GM19025 (cell line): ENCODE data around the gene CDNF.
"Not testable (repeated sequence)": the region's sequence is repeated elsewhere in the genome, so short reads cannot be mapped to it uniquely, and the experiment has no call there.

Experiments used
- ATAC-seq: cut with Tn5 transposase; IDR thresholded peaks from one replicate; pipeline ENCODE4 v1.9.1; 2021; ENCODE audit warnings: mild to moderate bottlenecking, low read depth, moderate library complexity; ENCODE audit not compliant: unreplicated experiment

Gene CDNF

DNA sequence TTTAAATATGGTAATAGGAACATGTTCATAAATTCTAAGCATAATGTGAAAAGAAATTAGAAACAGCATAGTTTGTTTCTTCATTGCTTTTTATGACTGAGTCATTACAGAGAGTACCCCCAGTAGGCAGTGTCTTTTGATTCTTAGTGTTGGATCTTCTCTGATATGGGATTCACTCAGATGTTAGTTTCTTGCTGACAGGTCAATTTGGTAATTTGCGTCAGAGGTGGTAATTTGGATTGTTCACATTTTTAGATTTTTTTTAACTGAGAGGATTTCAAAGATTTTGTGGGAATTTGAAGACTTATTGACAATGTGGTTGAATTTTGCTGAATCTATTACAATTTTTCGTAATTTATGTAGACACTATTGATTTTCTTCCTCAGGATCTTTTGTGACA is 2.3 kb upstream of the CDNF start:
- no peak for ATAC-seq

DNA sequence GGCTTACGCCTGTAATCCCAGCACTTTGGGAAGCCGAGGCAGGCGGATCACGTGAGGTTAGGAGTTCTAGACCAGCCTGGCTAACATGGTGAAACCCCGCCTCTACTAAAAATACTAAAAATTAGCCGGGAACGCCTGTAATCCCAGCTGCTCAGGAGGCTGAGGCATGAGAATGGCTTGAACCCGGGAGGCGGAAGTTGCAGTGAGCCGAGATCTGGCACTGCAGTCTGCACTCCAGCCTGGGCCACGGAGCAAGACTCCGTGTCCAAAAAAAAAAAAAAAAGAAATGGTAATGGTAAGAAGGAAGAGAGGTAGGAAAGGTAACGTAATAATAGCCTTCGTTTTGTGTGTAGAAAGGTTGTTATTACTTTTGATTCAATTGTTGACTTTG is 1.5 kb upstream of the CDNF start:
- no peak for ATAC-seq

GRCh38 chr10:14838582-14839304 is 906 bp upstream of the CDNF start:
- ATAC-seq: no peak

- no peak for ATAC-seq
Measured at GRCh38 chr10:14837003-14837756, 657 bp downstream of the CDNF start.

- no peak for ATAC-seq
Measured at GRCh38 chr10:14836208-14836607, 1.6 kb downstream of the CDNF start.

GRCh38 chr10:14833106-14833505 is 4.7 kb downstream of the CDNF start:
- ATAC-seq: no peak

DNA sequence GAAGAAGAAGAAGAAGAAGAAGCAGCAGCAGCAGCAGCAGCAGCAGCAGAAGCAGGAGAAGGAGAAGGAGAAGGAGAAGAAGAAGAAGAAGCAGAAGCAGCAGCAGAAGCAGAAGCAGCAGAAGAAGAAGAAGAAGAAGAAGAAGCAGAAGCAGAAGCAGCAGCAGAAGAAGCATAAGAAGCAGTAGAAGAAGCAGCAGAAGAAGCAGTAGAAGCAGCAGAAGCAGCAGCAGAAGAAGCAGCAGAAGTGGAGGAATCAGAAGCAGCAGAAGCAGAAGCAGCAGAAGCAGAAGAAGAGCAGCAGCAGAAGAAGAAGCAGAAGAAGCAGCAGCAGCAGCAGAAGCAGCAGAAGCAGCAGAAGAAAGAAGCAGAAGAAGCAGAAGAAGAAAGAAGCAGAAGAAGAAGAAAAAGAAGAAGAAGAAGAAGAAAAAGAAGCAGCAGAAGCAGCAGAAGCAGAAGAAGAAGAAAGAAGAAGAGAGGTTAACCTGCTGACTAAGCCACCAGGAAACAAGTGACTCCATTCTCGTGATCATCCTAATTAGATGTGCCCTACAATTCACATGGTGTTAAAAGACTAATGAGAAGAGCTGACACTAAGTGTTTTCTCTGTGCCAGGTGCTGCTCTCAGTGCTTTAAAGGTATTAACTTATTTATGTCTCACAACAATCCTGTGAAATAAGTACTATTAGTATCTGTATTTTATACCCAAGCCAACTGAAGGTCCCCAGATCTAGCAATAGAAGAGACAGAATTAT is 11.6 kb downstream of the CDNF start:
- ATAC-seq: no peak

GRCh38 chr10:14823966-14824365 is 13.9 kb downstream of the CDNF start:
- ATAC-seq: no peak

DNA sequence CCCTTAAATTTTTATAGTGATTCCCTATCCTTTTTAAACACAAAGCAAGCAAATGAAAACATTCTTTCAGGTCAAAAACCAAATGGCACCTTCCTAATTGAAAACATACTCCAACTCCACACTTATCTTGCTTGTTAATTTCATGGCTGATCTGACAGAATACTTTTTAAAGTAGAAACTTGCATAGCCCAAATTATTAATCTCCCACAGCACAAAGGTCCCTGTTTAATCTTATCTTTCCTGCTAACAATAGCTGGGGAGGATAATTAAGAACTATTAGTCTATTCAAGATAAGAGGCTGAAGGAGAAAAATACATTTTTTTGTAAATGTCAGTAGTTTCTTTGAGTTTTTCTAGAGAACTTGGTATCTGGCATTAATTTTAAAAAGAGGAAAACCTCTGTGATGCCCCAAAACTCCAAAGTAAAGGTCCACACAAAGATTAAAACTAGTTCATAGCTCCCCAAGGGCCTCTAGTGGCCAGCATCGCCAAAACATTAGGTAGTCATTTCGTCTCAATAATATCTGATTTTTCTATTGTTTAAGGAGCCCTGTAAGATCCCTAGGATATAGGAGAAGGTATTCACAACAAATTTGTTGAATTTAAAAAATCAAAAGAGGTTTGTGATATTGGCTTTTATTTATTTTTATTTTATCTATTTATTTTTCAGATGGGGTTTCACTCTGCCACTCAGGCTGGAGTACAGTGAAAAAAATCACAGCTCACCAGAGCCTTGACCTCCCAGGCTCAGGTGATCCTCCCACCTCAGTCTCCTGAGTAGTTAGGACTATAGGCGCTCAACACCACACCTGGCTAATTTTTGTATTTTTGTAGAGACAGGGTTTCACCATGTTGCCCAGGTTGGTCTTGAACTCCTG is 14.7 kb downstream of the CDNF start:
- ATAC-seq: no peak

GRCh38 chr10:14821635-14822375 is 16.0 kb downstream of the CDNF start:
- no peak for ATAC-seq

GRCh38 chr10:14820775-14821154 is 17.1 kb downstream of the CDNF start:
- no peak for ATAC-seq

DNA sequence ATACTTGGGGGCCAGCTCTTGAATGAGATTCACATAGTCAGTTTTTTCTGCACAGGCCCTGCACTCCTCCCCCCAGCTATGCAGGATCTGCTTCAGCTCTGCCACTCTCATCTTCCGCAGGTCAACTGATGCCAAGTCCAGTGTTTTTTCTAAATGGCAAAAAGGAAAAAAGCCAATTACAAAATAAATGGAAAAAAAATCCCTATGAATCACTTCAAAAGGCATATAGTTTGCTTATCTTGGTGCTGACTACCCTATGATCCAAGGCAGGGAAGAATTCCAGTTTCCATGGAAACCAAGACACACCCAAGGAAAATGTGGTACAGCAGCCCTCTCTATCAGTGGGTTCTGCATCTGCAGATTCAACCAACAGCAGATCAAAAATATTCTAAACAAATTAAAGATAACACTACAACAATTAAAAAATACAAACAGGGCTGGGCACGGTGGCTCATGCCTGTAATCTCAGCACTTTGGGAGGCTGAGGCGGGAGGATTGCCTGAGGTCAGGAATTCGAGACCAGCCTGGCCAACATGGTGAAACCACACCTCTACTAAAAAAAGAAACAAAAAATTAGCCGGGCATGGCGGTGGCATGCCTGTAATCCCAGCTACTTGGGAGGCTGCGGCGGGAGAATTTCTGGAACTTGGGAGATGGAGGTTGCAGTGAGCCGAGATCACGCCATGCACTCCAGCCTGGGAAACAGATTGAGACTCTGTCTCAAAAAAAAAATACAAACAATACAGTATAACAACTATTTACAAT is 17.6 kb downstream of the CDNF start:
- no peak for ATAC-seq

- not testable (repeated sequence) for ATAC-seq
Measured at GRCh38 chr10:14816717-14817116, 21.1 kb downstream of the CDNF start.

DNA sequence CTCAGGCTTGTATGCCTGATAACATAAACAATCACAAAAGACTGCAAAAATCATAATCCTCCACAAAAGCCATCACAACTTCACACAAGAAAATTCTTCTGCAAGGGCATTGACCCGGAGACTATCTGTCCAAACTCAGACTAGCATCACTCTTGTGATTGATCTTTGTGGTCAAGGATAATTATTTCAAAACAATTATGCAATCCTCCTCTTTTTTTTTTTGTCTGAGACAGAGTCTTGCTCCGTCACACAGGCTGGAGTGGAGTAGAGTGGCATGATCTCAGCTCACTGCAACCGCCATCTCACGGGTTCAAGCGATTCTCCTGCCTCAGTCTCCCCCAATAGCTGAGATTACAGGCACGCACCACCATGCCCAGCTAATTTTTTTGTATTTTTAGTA is 22.2 kb downstream of the CDNF start:
- ATAC-seq: no peak

DNA sequence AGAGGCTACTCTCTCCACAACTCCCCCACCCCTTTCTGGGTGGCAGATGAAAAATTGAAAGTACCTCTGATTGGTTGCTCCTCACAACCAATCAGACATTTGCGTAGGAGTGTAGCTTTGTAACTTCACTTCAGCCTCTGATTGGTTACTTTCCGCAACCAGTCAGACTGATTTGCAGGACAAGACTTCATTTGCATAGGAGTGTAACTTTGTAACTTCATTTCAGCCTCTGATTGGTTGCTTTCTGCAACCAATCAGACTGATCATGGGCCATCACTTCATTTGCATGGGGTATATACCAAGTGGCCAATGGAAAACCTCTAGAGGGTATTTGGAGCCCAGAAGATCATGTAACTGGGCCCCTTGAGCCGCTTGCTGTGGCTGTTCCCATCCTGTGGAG is 25.6 kb downstream of the CDNF start:
- ATAC-seq: no peak

- no peak for ATAC-seq
Measured at GRCh38 chr10:14810969-14811953, 26.6 kb downstream of the CDNF start.

DNA sequence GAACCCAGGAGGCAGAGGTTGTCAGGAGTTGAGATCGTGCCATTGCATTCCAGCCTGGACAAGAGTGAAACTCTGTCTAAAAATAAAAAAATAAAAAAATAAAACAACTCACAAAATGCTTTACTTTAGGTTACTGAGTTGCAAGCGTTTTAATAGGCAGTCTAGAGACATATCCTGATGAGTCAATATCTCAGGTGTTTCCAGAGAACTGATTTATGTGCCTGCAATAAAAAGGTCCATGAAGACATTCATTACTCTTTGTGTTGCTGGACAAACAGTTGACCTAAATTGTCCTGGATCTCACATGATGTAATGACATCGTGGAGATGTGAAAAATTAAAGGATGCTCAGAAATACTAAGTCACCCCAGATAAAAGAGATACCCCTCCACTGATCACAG is 31.5 kb downstream of the CDNF start:
- no peak for ATAC-seq

DNA sequence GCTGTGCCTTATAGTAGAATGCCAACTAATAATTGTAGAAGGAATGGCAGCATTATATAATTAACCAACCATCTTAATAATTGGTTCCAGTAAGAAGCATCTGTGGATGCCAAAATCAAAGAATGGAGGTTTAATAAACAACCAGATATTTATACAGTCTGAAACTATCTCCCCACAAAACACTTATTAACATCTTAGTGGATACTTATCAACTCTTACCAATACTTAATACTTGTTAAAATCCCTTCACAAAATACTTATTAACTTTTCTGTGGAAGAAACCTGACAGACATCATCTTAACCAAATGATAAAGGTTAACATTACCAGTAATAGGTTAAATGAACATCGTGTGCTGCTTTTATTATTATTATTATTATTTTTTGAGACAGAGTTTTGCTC is 34.0 kb downstream of the CDNF start:
- ATAC-seq: no peak
